Measurements from ENCODE around the gene NSMF.

Gene NSMF

DNA sequence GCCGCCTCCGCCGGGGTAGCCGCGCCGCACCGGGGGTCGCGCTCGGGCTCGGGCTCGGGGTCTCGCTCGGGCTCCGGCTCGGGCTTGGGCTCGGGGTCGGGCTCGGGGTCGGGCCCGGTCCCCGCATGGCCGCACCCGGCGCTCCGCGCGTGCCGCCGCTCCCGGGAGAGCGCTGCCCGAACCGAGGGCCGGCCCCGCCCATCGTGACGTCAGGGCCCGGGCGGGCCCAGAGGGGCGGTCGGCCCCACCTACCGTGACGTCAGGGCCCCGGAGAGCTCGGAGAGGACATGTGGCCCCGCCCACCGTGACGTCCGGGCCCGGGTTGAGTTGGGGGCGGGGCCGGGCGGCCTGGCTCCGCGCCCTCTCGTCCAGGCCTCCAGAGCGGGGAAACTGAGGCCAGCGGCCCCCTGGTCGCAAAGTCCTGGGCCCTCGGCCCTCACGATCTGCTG lies at the start of gene NSMF:
TSS of gene NSMF (minus strand) at position 183 of the 449 bp plus-strand sequence. CDS start 232 bp downstream, outside the sequence.
- ChIA-PET CTCF (no interaction called here), POLR2A (interaction anchor here (0.6 to 1.0 kb wide), 9 partner anchors 10 to 219 kb away, joined by 3 to 7 read pairs (median 4); partner anchors contain the start of genes EXD3, NOXA1 and TUBB4B)
- peak; percentile 100 for DNase-seq (ENCODE audit: extremely low spot score)
- 0 out of 2 replicates have a peak, but pooled peaks have one; percentile 49 for TF ChIP-seq FOXM1 (IDR thresholded peaks at IDR 0.05; ENCODE audit: borderline replicate concordance)
- TF ChIP-seq ARNT (IDR thresholded peaks at IDR 0.05): peak; percentile 66
- TF ChIP-seq FOXA1 (IDR thresholded peaks at IDR 0.05): no peak

GRCh38 chr9:137506702-137507171 lies 47.6 kb upstream of the NSMF start:
- ChIA-PET POLR2A (no interaction called here), CTCF (no interaction called here)
- no peak for DNase-seq (ENCODE audit: extremely low spot score)
- TF ChIP-seq SUZ12 (IDR thresholded peaks at IDR 0.05): no peak
- no peak for TF ChIP-seq SP1 (IDR thresholded peaks at IDR 0.05)
- no peak for TF ChIP-seq CTBP1 (IDR thresholded peaks at IDR 0.05; ENCODE audit: borderline replicate concordance)
- no peak for TF ChIP-seq ELF4 (IDR thresholded peaks at IDR 0.05)
- TF ChIP-seq, protein P1, sequence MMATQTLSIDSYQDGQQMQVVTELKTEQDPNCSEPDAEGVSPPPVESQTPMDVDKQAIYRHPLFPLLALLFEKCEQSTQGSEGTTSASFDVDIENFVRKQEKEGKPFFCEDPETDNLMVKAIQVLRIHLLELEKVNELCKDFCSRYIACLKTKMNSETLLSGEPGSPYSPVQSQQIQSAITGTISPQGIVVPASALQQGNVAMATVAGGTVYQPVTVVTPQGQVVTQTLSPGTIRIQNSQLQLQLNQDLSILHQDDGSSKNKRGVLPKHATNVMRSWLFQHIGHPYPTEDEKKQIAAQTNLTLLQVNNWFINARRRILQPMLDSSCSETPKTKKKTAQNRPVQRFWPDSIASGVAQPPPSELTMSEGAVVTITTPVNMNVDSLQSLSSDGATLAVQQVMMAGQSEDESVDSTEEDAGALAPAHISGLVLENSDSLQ (IDR thresholded peaks at IDR 0.05): no peak
- no peak for TF ChIP-seq HDGF (IDR thresholded peaks at IDR 0.05; ENCODE audit: borderline replicate concordance)
- no peak for TF ChIP-seq FOXK2 (IDR thresholded peaks at IDR 0.05)

- CTCF ChIA-PET: no interaction called here
These were observed 47.1 kb upstream of the NSMF start for GRCh38 chr9:137506274-137506673.

GRCh38 chr9:137505421-137506140 lies 46.4 kb upstream of the NSMF start:
- DNase-seq (ENCODE audit: extremely low spot score): no peak
- ChIA-PET CTCF (interaction anchor here (0.6 kb wide), 1 partner anchor 30 kb away, joined by 3 read pairs; no protein-coding TSS in a partner anchor), POLR2A (interaction anchor here (1.2 kb wide), 1 partner anchor 203 kb away, joined by 3 read pairs; the partner anchor contains the start of gene NRARP)
- TF ChIP-seq LEF1 (IDR thresholded peaks at IDR 0.05; ENCODE audit: borderline replicate concordance) (no peak), SUZ12 (IDR thresholded peaks at IDR 0.05) (no peak), BHLHE40 (IDR thresholded peaks at IDR 0.05; ENCODE audit: borderline replicate concordance) (no peak), HDGF (IDR thresholded peaks at IDR 0.05; ENCODE audit: borderline replicate concordance) (no peak), CTBP1 (IDR thresholded peaks at IDR 0.05; ENCODE audit: borderline replicate concordance) (no peak), ELF4 (IDR thresholded peaks at IDR 0.05) (no peak), L3MBTL2 (conservative IDR thresholded peaks at IDR 0.05) (no peak), TARDBP (IDR thresholded peaks at IDR 0.05) (no peak), NFRKB (IDR thresholded peaks at IDR 0.05) (no peak), FOXK2 (IDR thresholded peaks at IDR 0.05) (no peak)

More at GRCh38 chr9:137506274-137506673, 47.1 kb upstream of the NSMF start:
- no peak for DNase-seq (ENCODE audit: extremely low spot score)
- POLR2A ChIA-PET: interaction anchor here (1.2 kb wide), 1 partner anchor 204 kb away, joined by 3 read pairs; the partner anchor contains the start of gene NRARP
- no peak for TF ChIP-seq SUZ12 (IDR thresholded peaks at IDR 0.05)
- no peak for TF ChIP-seq L3MBTL2 (conservative IDR thresholded peaks at IDR 0.05)
- TF ChIP-seq FOXK2 (IDR thresholded peaks at IDR 0.05): no peak
- TF ChIP-seq CTBP1 (IDR thresholded peaks at IDR 0.05; ENCODE audit: borderline replicate concordance): no peak
- no peak for TF ChIP-seq LEF1 (IDR thresholded peaks at IDR 0.05; ENCODE audit: borderline replicate concordance)
- TF ChIP-seq HDGF (IDR thresholded peaks at IDR 0.05; ENCODE audit: borderline replicate concordance): no peak
- TF ChIP-seq ZNF384 (IDR thresholded peaks at IDR 0.05): no peak
- no peak for TF ChIP-seq SP1 (IDR thresholded peaks at IDR 0.05)
- TF ChIP-seq, protein P1 (IDR thresholded peaks at IDR 0.05): no peak
- no peak for TF ChIP-seq ELF4 (IDR thresholded peaks at IDR 0.05)
- TF ChIP-seq NFRKB (IDR thresholded peaks at IDR 0.05): no peak
- TF ChIP-seq ARNT (IDR thresholded peaks at IDR 0.05): no peak
- no peak for TF ChIP-seq BHLHE40 (IDR thresholded peaks at IDR 0.05; ENCODE audit: borderline replicate concordance)
- TF ChIP-seq FOXA1 (IDR thresholded peaks at IDR 0.05): no peak
- no peak for TF ChIP-seq FOXM1 (IDR thresholded peaks at IDR 0.05; ENCODE audit: borderline replicate concordance)
- TF ChIP-seq TARDBP (IDR thresholded peaks at IDR 0.05): no peak

DNA sequence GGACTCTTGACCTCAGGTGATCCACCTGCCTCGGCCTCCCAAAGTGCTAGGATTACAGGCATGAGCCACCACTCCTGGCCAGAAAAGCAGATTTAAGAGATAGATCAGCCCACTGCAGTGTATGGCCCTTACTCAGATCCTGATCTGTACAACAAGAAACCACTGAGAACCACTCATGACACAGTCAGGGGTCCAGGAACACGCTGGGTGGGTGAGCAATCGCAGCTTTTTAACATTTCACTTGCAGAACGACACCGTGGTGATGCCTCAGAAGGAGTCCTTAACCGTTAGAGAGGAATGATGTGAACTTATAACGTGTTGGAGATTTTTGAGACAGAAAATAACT lies 45.3 kb upstream of the NSMF start:
- CTCF ChIA-PET: no interaction called here
- TF ChIP-seq BHLHE40 (IDR thresholded peaks at IDR 0.05; ENCODE audit: borderline replicate concordance) (no peak), LEF1 (IDR thresholded peaks at IDR 0.05; ENCODE audit: borderline replicate concordance) (no peak), SP1 (IDR thresholded peaks at IDR 0.05) (no peak), NFRKB (IDR thresholded peaks at IDR 0.05) (no peak), FOXA1 (IDR thresholded peaks at IDR 0.05) (no peak), ZNF384 (IDR thresholded peaks at IDR 0.05) (no peak)
- POLR2A ChIA-PET: interaction anchor here (1.2 kb wide), 1 partner anchor 45 kb away, joined by 3 read pairs; no protein-coding TSS in a partner anchor
- no peak for DNase-seq (ENCODE audit: extremely low spot score)

GRCh38 chr9:137502008-137502911 lies 43.1 kb upstream of the NSMF start:
- CTCF ChIA-PET: no interaction called here
- peak; percentile 75 for DNase-seq (ENCODE audit: extremely low spot score)

More at GRCh38 chr9:137502008-137502911, 43.1 kb upstream of the NSMF start:
- TF ChIP-seq FOXM1 (IDR thresholded peaks at IDR 0.05; ENCODE audit: borderline replicate concordance) (no peak), HDGF (IDR thresholded peaks at IDR 0.05; ENCODE audit: borderline replicate concordance) (no peak), FOXK2 (IDR thresholded peaks at IDR 0.05) (no peak), FOXA1 (IDR thresholded peaks at IDR 0.05) (no peak), ELF4 (IDR thresholded peaks at IDR 0.05) (no peak), CTBP1 (IDR thresholded peaks at IDR 0.05; ENCODE audit: borderline replicate concordance) (no peak), ARNT (IDR thresholded peaks at IDR 0.05) (no peak), NFRKB (IDR thresholded peaks at IDR 0.05) (no peak), SP1 (IDR thresholded peaks at IDR 0.05) (no peak), LEF1 (IDR thresholded peaks at IDR 0.05; ENCODE audit: borderline replicate concordance) (no peak), SUZ12 (IDR thresholded peaks at IDR 0.05) (no peak)
- TF ChIP-seq, protein P1 (IDR thresholded peaks at IDR 0.05): no peak
- POLR2A ChIA-PET: no interaction called here
